SK-N-MC (cell line): ENCODE data around the gene OPN4.

Experiments
- EZH2 ChIP-seq: fragments of 200-600 bp; sonication (generic); IDR thresholded peaks from one replicate; pipeline ENCODE4 v1.6.1; 2017; ENCODE audit warnings: antibody characterized with exemption
- POLR2AphosphoS5 ChIP-seq: IDR thresholded peaks from 2 replicates; pipeline ENCODE4 v1.6.1; 2012; ENCODE audit warnings: mild to moderate bottlenecking, low read depth, low read length, borderline replicate concordance

- TF ChIP-seq EZH2 (no peak), POLR2AphosphoS5 (no peak)
Observed at GRCh38 chr10:86666538-86666937, 12.2 kb downstream of the OPN4 start.
